ENCODE data around the gene SRXN1.

DNA sequence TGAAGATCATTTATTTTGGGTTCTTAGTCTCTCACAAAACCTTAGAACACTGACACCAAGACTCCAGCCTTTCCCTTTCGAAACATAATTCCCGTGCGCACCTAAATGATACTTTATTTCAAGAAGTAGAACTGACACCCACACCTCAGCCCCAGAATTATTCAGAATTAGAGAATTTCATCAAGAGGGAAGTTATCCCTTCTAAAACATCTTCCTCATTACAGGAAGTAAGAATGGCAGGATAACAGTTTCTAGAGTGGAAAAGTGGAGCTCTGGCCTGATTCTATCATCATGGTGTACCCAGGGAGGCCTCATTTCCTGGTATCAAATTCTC lies 1.4 kb upstream of the SRXN1 start:
- TF ChIP-seq, protein P1, sequence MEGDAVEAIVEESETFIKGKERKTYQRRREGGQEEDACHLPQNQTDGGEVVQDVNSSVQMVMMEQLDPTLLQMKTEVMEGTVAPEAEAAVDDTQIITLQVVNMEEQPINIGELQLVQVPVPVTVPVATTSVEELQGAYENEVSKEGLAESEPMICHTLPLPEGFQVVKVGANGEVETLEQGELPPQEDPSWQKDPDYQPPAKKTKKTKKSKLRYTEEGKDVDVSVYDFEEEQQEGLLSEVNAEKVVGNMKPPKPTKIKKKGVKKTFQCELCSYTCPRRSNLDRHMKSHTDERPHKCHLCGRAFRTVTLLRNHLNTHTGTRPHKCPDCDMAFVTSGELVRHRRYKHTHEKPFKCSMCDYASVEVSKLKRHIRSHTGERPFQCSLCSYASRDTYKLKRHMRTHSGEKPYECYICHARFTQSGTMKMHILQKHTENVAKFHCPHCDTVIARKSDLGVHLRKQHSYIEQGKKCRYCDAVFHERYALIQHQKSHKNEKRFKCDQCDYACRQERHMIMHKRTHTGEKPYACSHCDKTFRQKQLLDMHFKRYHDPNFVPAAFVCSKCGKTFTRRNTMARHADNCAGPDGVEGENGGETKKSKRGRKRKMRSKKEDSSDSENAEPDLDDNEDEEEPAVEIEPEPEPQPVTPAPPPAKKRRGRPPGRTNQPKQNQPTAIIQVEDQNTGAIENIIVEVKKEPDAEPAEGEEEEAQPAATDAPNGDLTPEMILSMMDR (IDR thresholded peaks at IDR 0.05): no peak
- TF ChIP-seq POLR2A (IDR thresholded peaks at IDR 0.05): no peak
- TF ChIP-seq POLR2AphosphoS5 (IDR thresholded peaks at IDR 0.05): no peak
